AG04449 (cell line): ENCODE measurements around the gene SNX5.

Experiments
- CTCF ChIA-PET: fragments of 350-600 bp; formaldehyde crosslinking; extraction: SDS; loops from one replicate; lab custom pipeline; 2021; ENCODE audit warnings: antibody characterized with exemption; lab: Yijun Ruan, JAX
- POLR2A ChIA-PET: fragments of 400-600, 350-600 bp; formaldehyde crosslinking; extraction: SDS; loops from one replicate; lab custom pipeline; 2020; ENCODE audit warnings: antibody characterized with exemption, inconsistent platforms; lab: Yijun Ruan, JAX
- DNase-seq: peaks from one replicate; pipeline ENCODE4 v3.0.0-alpha.2; 2010; ENCODE audit warnings: low read depth, low spot score
- H3K4me3 ChIP-seq: 2 replicates; pipeline ENCODE4 v1.5.1; 2011; ENCODE audit warnings: low read depth, mild to moderate bottlenecking, control low read depth, low read length
- CTCF ChIP-seq: IDR thresholded peaks from one replicate; pipeline ENCODE4 v1.5.1; 2011; ENCODE audit warnings: mild to moderate bottlenecking, moderate library complexity, low read length, control low read depth, inconsistent platforms; ENCODE audit not compliant: insufficient read depth; ENCODE audit errors: missing control alignments

The SNX5 gene

GRCh38 chr20:17917832-17918618 is 50.6 kb downstream of the SNX5 start:
- ChIA-PET POLR2A (no interaction called here), CTCF (interaction anchor here (0.8 to 1.0 kb wide), 3 partner anchors 20 to 235 kb away, joined by 3 to 4 read pairs (median 3); partner anchors contain the start of gene RRBP1)
- TF ChIP-seq CTCF, result no peak
- no peak for DNase-seq
- H3K4me3 ChIP-seq, result no peak overlapping the region

GRCh38 chr20:17916433-17916891 is 52.1 kb downstream of the SNX5 start:
- TF ChIP-seq CTCF, result no peak
- ChIA-PET POLR2A (no interaction called here), CTCF (interaction anchor here (1.1 to 1.4 kb wide), 3 partner anchors 15 to 23 kb away, joined by 3 to 4 read pairs (median 4); no protein-coding TSS in a partner anchor)
- no peak overlapping the region for H3K4me3 ChIP-seq
- no peak for DNase-seq

DNA sequence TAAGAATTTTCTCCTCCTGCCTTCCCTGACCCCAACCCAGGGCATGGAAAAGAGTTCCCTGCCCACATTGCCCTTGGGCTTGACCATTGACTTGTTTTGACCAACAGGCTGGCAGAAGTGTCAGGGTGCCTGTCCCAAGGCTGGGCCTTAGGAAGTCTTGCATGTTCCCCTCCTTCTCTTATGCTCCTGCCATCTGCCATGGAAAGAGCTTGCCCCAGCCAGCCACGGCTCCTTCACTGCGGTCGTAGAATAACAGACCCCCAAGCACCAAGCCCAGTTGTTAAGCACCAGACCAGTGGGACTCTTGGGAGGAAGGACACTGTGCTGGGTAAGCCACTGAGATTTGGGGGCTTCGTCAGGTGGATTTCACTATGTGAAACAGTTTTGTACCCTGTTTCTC is 53.6 kb downstream of the SNX5 start:
- POLR2A ChIA-PET, result interaction anchor here (0.6 kb wide), 1 partner anchor 203 kb away, joined by 3 read pairs; no protein-coding TSS in a partner anchor
- no peak overlapping the region for H3K4me3 ChIP-seq
- CTCF ChIA-PET, result interaction anchor here (0.9 to 2.0 kb wide), 5 partner anchors 8 to 24 kb away, joined by 3 to 11 read pairs (median 4); no protein-coding TSS in a partner anchor
- TF ChIP-seq CTCF, result no peak
- DNase-seq, result no peak

DNA sequence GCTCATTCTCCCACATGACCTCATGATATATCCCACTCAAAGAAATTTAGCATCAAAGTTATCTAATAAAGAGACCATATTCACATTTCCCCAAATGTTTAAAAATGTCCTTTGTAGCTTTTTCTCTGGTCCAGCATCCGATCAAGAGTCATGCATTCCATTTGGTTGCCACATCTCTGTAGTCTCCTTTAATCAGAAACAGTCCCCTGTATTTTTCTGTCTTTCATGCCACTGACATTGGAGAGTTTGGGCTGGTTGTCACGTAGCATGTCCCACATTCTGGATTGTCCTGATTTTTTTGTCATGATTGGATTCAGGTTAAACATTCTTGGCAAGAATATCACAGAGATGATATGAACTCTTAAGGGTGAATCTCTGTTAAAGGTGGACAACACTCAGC is 55.7 kb downstream of the SNX5 start:
- ChIA-PET CTCF (interaction anchor here (1.0 to 4.7 kb wide), 6 partner anchors 12 to 83 kb away, joined by 3 to 36 read pairs (median 4); no protein-coding TSS in a partner anchor), POLR2A (interaction anchor here (0.6 kb wide), 1 partner anchor 82 kb away, joined by 3 read pairs; no protein-coding TSS in a partner anchor)
- TF ChIP-seq CTCF, result no peak
- H3K4me3 ChIP-seq, result no peak overlapping the region
- DNase-seq, result no peak

DNA sequence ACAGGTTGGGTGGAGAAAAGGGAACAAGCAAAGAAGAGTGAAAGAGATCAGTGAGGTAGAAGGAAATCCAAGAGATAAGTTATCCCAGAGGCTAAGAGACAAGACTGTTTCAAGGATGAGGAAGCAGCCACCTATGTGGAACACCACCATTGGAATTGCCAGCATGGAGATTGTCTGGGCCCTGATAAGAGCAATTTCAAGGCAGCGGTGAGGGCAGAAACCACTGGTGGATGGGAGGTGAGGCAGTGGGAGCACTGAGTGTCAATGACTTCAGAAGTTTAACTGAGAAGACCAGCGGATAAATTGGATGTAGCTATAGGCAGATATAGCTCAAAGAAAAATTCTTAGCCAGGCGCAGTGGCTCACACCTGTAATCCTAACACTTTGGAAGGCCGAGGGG is 56.7 kb downstream of the SNX5 start:
- ChIA-PET POLR2A (no interaction called here), CTCF (interaction anchor here (1.1 to 4.7 kb wide), 7 partner anchors 11 to 406 kb away, joined by 3 to 36 read pairs (median 7); partner anchors contain the start of gene RRBP1)
- H3K4me3 ChIP-seq, result no peak overlapping the region
- no peak for DNase-seq
- no peak for TF ChIP-seq CTCF

DNA sequence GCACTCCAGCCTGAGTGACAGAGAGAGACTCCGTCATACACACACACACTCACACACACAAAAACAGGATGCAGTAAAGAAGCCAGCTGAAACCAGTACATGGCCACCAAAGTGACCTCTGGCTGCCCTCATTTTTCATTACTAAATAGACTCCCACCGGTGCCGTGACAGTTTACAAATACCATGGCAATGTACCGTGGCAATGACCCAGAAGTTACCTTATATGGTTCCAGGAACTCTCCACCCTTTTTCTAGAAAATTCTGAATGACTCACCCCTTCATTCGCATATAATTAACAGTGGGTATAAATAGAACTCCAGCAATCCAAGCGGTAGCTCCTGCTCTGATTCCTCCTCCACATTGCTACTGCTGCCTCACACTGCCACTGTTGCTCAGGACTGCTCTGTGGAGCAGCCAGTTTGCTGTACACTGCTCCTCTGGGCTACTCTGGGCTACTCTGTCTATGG is 57.7 kb downstream of the SNX5 start:
- ChIA-PET POLR2A (interaction anchor here (1.7 kb wide), 1 partner anchor 229 kb away, joined by 9 read pairs; the partner anchor contains the start of gene RRBP1), CTCF (interaction anchor here (0.8 to 4.7 kb wide), 10 partner anchors 10 to 405 kb away, joined by 3 to 36 read pairs (median 4); partner anchors contain the start of gene RRBP1)
- TF ChIP-seq CTCF, result peak; percentile 7
- H3K4me3 ChIP-seq, result no peak overlapping the region
- peak; percentile 63 for DNase-seq
